HCT116 (cell line): ENCODE measurements around the gene HFM1. TPM values are rescaled to one million over a fixed set of nuclear protein-coding genes. Genes with fewer than 3 reads are reported as not detected.

Experiments used
- ATAC-seq: fragments of 200-7000 bp; cut with Tn5 transposase; 2 replicates; pipeline ENCODE4 v1.9.1; 2020; ENCODE audit warnings: mild to moderate bottlenecking, moderate library complexity
- BruUV-seq: library from RNA; stranded (reverse); fragments of 400-500 nt; replicated peaks from 2 replicates; lab custom pipeline; 2021; lab: Mats Ljungman, UMichigan
- CTCF ChIA-PET: fragments of 300-600 bp; sonication (Branson Sonifier 250); formaldehyde crosslinking; loops from one replicate; lab custom pipeline; 2021; ENCODE audit warnings: antibody characterized with exemption; lab: Charles Lee
- POLR2A ChIA-PET: fragments of 300-600, 350-600 bp; sonication (Branson Sonifier 250); formaldehyde crosslinking; loops from one replicate; lab custom pipeline; 2021; ENCODE audit warnings: antibody characterized with exemption; lab: Charles Lee
- RAD21 ChIA-PET, 2 experiments: fragments of 300-600 bp; sonication (Branson Sonifier 250); formaldehyde crosslinking; loops; one replicate each; lab custom pipeline; 2023; ENCODE audit warnings: low total read pairs in 2 of 2; ENCODE audit not compliant: uncharacterized antibody in 2 of 2, unreplicated experiment in 2 of 2, low non-redundant PET in 1 of 2; lab: Charles Lee
- DNase-seq: peaks from one replicate; pipeline ENCODE4 v3.0.0-alpha.2; 2010; ENCODE audit warnings: low read depth, low spot score
- H2AFZ ChIP-seq: fragments of 200-600 bp; shearing (Covaris generic), sonication (generic); 2 replicates; pipeline ENCODE4 v1.6.1; 2017; ENCODE audit warnings: low read depth, mixed run types, mixed read lengths, antibody characterized with exemption, low read length; ENCODE audit not compliant: poor library complexity, severe bottlenecking
- H3K27ac ChIP-seq: 2 replicates; pipeline ENCODE4 v1.5.1; 2012; ENCODE audit warnings: low read depth, low read length
- H3K27me3 ChIP-seq: fragments of 200-600 bp; sonication (generic); 2 replicates; pipeline ENCODE4 v1.6.1; 2016; ENCODE audit warnings: mixed run types, low read length, mixed read lengths; ENCODE audit not compliant: insufficient read depth
- H3K36me3 ChIP-seq, 2 experiments: fragments of 200-500 bp in 1 of 2; fragments of 200-600 bp in 1 of 2; sonication (Bioruptor generic) in 1 of 2; sonication (generic) in 1 of 2; 2 replicates each; pipeline versions ENCODE4 v1.5.1 to v1.6.1; 2014 to 2016; ENCODE audit warnings: low read length in 2 of 2, inconsistent platforms in 1 of 2, mixed read lengths in 1 of 2, mixed run types in 1 of 2; ENCODE audit not compliant: insufficient read depth in 2 of 2, control insufficient read depth in 1 of 2
- H3K4me1 ChIP-seq, 2 experiments: fragments of 200-600 bp in 1 of 2; sonication (generic) in 1 of 2; 2 replicates each; pipeline versions ENCODE4 v1.5.1 to v1.6.1; 2012 to 2017; ENCODE audit warnings: low read length in 2 of 2, inconsistent platforms in 1 of 2, mild to moderate bottlenecking in 1 of 2, mixed read lengths in 1 of 2, mixed run types in 1 of 2, moderate library complexity in 1 of 2; ENCODE audit not compliant: insufficient read depth in 2 of 2, control insufficient read depth in 1 of 2
- H3K4me2 ChIP-seq: fragments of 200-600 bp; sonication (generic); 2 replicates; pipeline ENCODE4 v1.6.1; 2017; ENCODE audit warnings: mixed run types, low read length, mixed read lengths
- H3K4me3 ChIP-seq, 2 experiments: fragments of 200-600 bp in 1 of 2; sonication (generic) in 1 of 2; replicated peaks in 1 of 2; 2 replicates each; pipeline ENCODE4 v1.5.1; 2011 to 2016; ENCODE audit warnings: low read length in 2 of 2, control low read depth in 1 of 2, low read depth in 1 of 2, mild to moderate bottlenecking in 1 of 2, mixed read lengths in 1 of 2, mixed run types in 1 of 2
- H3K79me2 ChIP-seq: fragments of 200-600 bp; sonication (generic); 2 replicates; pipeline ENCODE4 v1.6.1; 2017; ENCODE audit warnings: mild to moderate bottlenecking, mixed run types, low read length, moderate library complexity, mixed read lengths; ENCODE audit not compliant: insufficient read depth
- H3K9ac ChIP-seq: fragments of 200-600 bp; sonication (generic); 2 replicates; pipeline ENCODE4 v1.6.1; 2016; ENCODE audit warnings: low read length, mixed read lengths
- H3K9me2 ChIP-seq: fragments of 200-600 bp; sonication (generic), shearing (Covaris generic); 2 replicates; pipeline ENCODE4 v1.6.1; 2017; ENCODE audit warnings: mixed run types, mild to moderate bottlenecking, moderate library complexity; ENCODE audit not compliant: insufficient read depth
- H3K9me3 ChIP-seq, 2 experiments: fragments of 200-500 bp in 1 of 2; fragments of 200-600 bp in 1 of 2; sonication (Bioruptor generic) in 1 of 2; sonication (generic) in 1 of 2; 2 replicates each; pipeline ENCODE4 v1.6.1; 2014 to 2017; ENCODE audit warnings: low read length in 2 of 2, mixed read lengths in 2 of 2, inconsistent platforms in 1 of 2, low read depth in 1 of 2, mild to moderate bottlenecking in 1 of 2, mixed run types in 1 of 2, moderate library complexity in 1 of 2; ENCODE audit not compliant: control insufficient read depth in 1 of 2, insufficient read depth in 1 of 2
- H4K20me1 ChIP-seq: fragments of 200-600 bp; sonication (generic), shearing (Covaris generic); 2 replicates; pipeline ENCODE4 v1.6.1; 2017; ENCODE audit warnings: mixed run types, mild to moderate bottlenecking, moderate library complexity; ENCODE audit not compliant: insufficient read depth
- CBX3 ChIP-seq: IDR thresholded peaks from 2 replicates; pipeline ENCODE4 v1.6.1; 2012; ENCODE audit warnings: low read depth
- CEBPB ChIP-seq: IDR thresholded peaks from 2 replicates; pipeline ENCODE4 v1.6.1; 2012; ENCODE audit warnings: low read depth
- EZH2 ChIP-seq: fragments of 200-600 bp; sonication (generic); IDR thresholded peaks from 2 replicates; pipeline ENCODE4 v1.6.1; 2017; ENCODE audit warnings: antibody characterized with exemption, mixed run types
- EZH2phosphoT487 ChIP-seq: fragments of 200-600 bp; IDR thresholded peaks from 2 replicates; pipeline ENCODE4 v1.6.1; 2018; ENCODE audit warnings: antibody characterized with exemption, borderline replicate concordance
- FOSL1 ChIP-seq: IDR thresholded peaks from 2 replicates; pipeline ENCODE4 v1.6.1; 2012; ENCODE audit warnings: low read depth
- RAD21 ChIP-seq: IDR thresholded peaks from 2 replicates; pipeline ENCODE4 v1.6.1; 2012; ENCODE audit warnings: low read depth, mild to moderate bottlenecking
- SP1 ChIP-seq: IDR thresholded peaks from 2 replicates; pipeline ENCODE4 v1.6.1; 2012; ENCODE audit warnings: low read depth
- SRF ChIP-seq: IDR thresholded peaks from 2 replicates; pipeline ENCODE4 v1.6.1; 2012; ENCODE audit warnings: low read depth
- YY1 ChIP-seq: IDR thresholded peaks from 2 replicates; pipeline ENCODE4 v1.6.1; 2011; ENCODE audit warnings: low read length, low read depth, moderate library complexity, mild to moderate bottlenecking; ENCODE audit not compliant: insufficient replicate concordance; ENCODE audit errors: extremely low read depth
- ZFX ChIP-seq: fragments of 450-650 bp; IDR thresholded peaks from 2 replicates; pipeline ENCODE4 v1.6.1; 2017
- intact Hi-C: fragments of 100-400 bp; cut with micrococcal nuclease; formaldehyde crosslinking; loops from 2 replicates; pipeline ENCODE4 v1.10.0; 2022
- total RNA-seq: library from RNA; stranded (reverse); gene quantifications from one replicate; pipeline ENCODE4 v1.2.1, GENCODE V29; 2021; ENCODE audit not compliant: unreplicated experiment
- TF ChIP-seq, protein P1 (sequence below): IDR thresholded peaks from 2 replicates; pipeline ENCODE4 v1.6.1; 2011; ENCODE audit warnings: mild to moderate bottlenecking, low read length, moderate library complexity; ENCODE audit not compliant: insufficient replicate concordance; ENCODE audit errors: extremely low read depth

HFM1 gene
- total RNA-seq, 1 experiment from 2014 or later: 0.07 TPM

- ATAC-seq: no peak
- TF ChIP-seq YY1 (no peak), EZH2phosphoT487 (no peak)
- Histone ChIP-seq H3K36me3 (no peaks in the 10 kb centered on the region), H3K79me2 (no peaks in the 10 kb centered on the region), H3K4me2 (no peak overlapping the region), H4K20me1 (no peaks in the 10 kb centered on the region), H3K9me2 (no peaks in the 10 kb centered on the region), H3K4me3 (no peak overlapping the region), H3K9me3 (no peaks in the 10 kb centered on the region), H3K27ac (no peak overlapping the region), H2AFZ (no peak overlapping the region), H3K4me1 (no peaks in the 10 kb centered on the region), H3K27me3 (no peaks in the 10 kb centered on the region), H3K9ac (no peak overlapping the region)
- ChIA-PET CTCF (no interaction called here), POLR2A (no interaction called here), RAD21 (no interaction called here)
- DNase-seq: no peak
- BruUV-seq: no TSS peak
- intact Hi-C loops: no loop called here
Measured at GRCh38 chr1:91314643-91315042, 90.0 kb downstream of the HFM1 start.

DNA sequence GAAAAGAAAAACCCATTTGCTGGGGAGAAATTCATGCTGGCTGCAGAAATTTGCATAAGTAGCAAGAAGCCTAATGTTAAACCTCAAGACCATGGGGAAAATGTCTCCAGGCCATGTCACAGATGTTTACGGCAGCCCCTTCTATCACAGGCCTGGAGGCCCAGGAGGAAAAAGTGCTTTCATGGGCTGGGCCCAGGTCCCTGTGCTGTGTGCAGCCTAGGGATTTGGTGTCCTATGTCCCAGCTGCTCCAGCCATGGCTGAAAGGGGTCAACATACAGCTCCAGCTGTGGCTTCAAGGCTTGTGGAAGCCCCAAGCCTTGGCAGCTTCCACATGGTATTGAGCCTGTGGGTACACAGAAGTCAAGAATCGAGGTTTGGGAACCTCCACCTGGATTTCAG is 93.0 kb downstream of the HFM1 start:
- no peak overlapping the region for H3K9ac ChIP-seq
- ChIA-PET CTCF (no interaction called here), RAD21 (no interaction called here), POLR2A (no interaction called here)
- no peak overlapping the region for H3K4me3 ChIP-seq
- no peaks in the 10 kb centered on the region for H3K4me1 ChIP-seq
- no peaks in the 10 kb centered on the region for H3K9me2 ChIP-seq
- no peak for DNase-seq
- intact Hi-C loops: no loop called here
- H3K4me2 ChIP-seq: no peak overlapping the region
- H3K79me2 ChIP-seq: no peaks in the 10 kb centered on the region
- no peaks in the 10 kb centered on the region for H3K27me3 ChIP-seq
- peaks cover 0 to 5% of the 10 kb centered on the region in 2 experiments; a peak in 1 of 4 replicates for H3K9me3 ChIP-seq
- H3K36me3 ChIP-seq: no peaks in the 10 kb centered on the region
- ATAC-seq: no peak
- H4K20me1 ChIP-seq: no peaks in the 10 kb centered on the region
- no peak overlapping the region for H2AFZ ChIP-seq
- TF ChIP-seq SRF: no peak
- TF ChIP-seq, all 23 proteins: peak for 0
- no TSS peak for BruUV-seq
- H3K27ac ChIP-seq: no peak overlapping the region

DNA sequence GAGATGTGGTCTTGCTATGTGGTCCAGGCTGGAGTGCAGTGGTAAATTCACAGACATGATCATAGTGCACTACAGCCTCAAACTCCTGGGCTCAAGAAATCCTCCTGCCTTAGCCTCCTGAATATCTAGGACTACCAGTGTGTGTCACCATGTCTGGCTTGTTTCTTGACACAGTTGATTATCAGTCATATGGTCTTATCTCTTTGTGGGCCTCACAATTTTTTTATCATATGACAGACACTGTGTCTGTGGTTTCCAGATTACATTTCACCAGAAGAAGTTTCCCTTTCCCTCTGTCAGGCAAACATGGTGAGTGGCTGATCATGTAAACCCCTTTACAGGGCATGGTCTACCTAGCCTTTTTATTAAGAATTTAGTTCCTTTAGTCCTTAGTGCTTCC is 96.1 kb downstream of the HFM1 start:
- ChIA-PET CTCF (no interaction called here), RAD21 (no interaction called here), POLR2A (no interaction called here)
- DNase-seq (no peak), ATAC-seq (no peak)
- Histone ChIP-seq H3K27ac (no peak overlapping the region), H3K4me2 (no peak overlapping the region), H3K9me3 (peaks cover 0 to 5% of the 10 kb centered on the region in 2 experiments; a peak in 1 of 4 replicates), H3K36me3 (no peaks in the 10 kb centered on the region), H3K9ac (no peak overlapping the region), H3K9me2 (no peaks in the 10 kb centered on the region), H2AFZ (no peak overlapping the region), H4K20me1 (no peaks in the 10 kb centered on the region), H3K4me1 (no peaks in the 10 kb centered on the region), H3K27me3 (no peaks in the 10 kb centered on the region), H3K4me3 (no peak overlapping the region), H3K79me2 (no peaks in the 10 kb centered on the region)
- no TSS peak for BruUV-seq
- intact Hi-C loops: no loop called here
- no peak for TF ChIP-seq SP1
- TF ChIP-seq, protein P1, sequence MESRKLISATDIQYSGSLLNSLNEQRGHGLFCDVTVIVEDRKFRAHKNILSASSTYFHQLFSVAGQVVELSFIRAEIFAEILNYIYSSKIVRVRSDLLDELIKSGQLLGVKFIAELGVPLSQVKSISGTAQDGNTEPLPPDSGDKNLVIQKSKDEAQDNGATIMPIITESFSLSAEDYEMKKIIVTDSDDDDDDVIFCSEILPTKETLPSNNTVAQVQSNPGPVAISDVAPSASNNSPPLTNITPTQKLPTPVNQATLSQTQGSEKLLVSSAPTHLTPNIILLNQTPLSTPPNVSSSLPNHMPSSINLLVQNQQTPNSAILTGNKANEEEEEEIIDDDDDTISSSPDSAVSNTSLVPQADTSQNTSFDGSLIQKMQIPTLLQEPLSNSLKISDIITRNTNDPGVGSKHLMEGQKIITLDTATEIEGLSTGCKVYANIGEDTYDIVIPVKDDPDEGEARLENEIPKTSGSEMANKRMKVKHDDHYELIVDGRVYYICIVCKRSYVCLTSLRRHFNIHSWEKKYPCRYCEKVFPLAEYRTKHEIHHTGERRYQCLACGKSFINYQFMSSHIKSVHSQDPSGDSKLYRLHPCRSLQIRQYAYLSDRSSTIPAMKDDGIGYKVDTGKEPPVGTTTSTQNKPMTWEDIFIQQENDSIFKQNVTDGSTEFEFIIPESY: no peak
- TF ChIP-seq FOSL1: no peak
- TF ChIP-seq ZFX: no peak
- TF ChIP-seq CBX3: no peak
- TF ChIP-seq EZH2phosphoT487: no peak
- TF ChIP-seq EZH2: no peak
- TF ChIP-seq CEBPB: no peak
- TF ChIP-seq RAD21: no peak
